HG02840 (cell line): ENCODE results near the gene CHEK2.
"Not testable (repeated sequence)": the region's sequence is repeated elsewhere in the genome, so short reads cannot be mapped to it uniquely, and the experiment has no call there.

Source experiments
- ATAC-seq: cut with Tn5 transposase; IDR thresholded peaks from one replicate; pipeline ENCODE4 v1.9.1; 2021; ENCODE audit warnings: mild to moderate bottlenecking, moderate library complexity, moderate number of reproducible peaks; ENCODE audit not compliant: unreplicated experiment, low FRiP score

Gene CHEK2

DNA sequence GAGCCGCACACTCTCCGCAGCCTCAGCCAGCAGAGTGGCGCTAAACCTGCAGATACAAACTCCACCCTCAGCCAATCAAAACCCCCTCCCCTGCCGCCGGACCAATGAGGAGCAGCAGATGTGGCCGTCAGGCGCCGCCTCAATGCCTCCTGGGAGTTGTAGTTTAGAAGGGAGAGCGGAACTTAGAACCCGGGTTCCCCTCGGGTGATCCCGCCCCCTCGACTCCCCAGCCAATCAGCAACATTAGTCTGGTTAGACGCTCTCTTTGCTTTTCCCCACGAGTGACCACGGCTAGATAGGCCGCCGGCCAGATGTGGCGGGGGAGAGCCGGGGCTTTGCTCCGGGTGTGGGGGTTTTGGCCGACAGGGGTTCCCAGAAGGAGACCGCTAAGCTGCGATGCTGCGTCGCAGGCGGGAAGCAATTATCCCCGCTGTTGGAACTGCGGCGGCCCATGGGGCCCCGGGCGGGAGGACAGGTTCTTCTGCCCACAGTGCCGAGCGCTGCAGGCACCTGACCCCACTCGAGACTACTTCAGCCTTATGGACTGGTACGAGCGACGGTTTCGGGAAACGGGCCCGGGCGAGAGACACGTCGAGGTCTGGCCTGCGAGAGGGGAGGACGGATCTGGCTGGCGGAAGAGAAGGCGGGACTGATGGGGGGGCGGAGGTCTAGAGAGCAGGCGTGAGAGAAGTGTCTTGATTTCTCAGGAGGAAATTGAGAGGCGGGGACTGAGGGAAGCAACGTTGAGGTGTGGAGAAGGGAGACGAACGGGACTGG lies at the start of gene CHEK2, which contains the start of gene HSCB:
CHEK2 (minus strand) TSS at position 36 of the 777 bp plus-strand sequence. CDS start 7,099 bp downstream, outside the sequence.
HSCB (plus strand) TSS at position 255 of the 777 bp plus-strand sequence; CDS start at position 312, 57 bp downstream.
- ATAC-seq: peak; percentile 91

DNA sequence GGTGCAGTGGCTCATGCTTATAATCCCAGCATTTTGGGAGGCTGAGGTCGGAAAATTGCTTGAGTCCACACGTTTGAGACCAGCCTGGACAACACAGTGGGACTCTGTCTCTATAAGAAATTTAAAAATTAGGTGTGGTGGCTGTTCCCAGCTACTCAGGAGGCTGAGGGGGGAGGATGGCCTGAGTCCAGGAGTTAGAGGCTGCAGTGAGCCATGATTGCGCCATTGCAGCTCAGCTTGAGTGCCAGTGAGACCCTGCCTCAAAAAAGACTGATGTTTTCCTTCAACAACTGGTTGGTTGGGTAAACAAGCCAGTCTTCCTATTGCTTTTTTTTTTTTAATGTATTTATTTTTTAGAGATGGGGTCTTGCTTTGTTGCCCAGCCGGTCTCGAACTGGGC lies 49.5 kb upstream of the CHEK2 start:
- ATAC-seq: no peak

DNA sequence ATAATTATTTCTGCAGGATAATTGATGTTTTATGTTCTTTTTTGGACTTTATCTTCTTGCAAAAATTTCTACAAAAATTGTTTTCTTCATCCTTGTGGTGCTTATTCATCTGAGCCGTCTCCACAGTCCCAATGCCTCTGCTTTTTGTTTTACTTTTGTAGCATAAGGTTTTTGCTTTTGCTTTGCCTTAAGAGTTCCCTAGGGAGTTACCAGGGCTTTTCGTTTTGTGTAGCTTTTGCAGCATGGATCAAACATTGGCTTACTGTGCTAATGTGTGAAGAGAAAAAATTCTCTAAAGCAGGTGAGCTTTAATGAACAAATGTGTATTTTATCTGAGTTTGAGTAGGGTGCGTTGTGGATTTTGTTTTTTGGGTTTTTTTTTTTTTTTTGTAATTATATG lies 47.0 kb upstream of the CHEK2 start:
- no peak for ATAC-seq

- no peak for ATAC-seq
Observed at GRCh38 chr22:28783786-28784671, 42.4 kb upstream of the CHEK2 start.

- ATAC-seq: no peak
Observed at GRCh38 chr22:28780296-28780695, 38.7 kb upstream of the CHEK2 start.

DNA sequence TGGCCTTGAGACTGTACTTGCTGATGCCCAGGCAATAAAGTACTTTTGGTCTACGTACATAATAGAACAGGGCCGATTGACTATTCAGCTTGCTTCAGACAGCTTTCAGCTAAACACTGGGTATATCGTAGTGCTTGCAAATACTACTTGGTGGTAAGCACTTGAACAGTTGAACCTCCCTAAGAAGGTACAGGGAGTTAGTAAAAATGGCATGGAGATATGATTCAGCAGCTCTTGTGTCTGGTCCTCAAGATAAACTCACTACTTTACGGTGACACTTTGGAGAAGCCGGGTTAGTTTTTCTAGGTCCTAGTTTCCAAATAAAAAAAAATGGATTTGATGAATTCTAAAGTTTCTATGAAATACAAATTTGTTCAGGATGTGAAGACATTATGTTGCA lies 38.2 kb upstream of the CHEK2 start:
- no peak for ATAC-seq

DNA sequence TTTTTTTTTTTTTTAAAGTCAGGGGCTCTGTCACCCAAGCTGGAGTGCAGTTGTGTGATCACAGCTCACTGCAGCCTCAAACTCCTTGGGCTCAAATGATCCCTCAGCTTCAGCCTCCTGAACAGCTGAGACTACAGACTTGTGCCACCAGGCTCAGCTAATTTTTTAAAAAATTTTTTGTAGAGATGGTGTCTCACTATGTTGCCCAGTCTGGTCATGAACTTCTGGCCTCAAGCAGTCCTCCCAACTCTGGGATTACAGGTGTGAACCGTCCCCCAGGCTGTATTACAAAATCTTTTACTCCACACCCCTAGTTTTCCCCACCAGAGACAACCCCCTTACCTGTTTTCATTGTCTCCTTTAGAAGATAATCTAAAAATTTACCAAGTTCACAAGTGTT lies 32.8 kb upstream of the CHEK2 start:
- ATAC-seq: no peak

- peak; percentile 14 for ATAC-seq
Observed at GRCh38 chr22:28773461-28773867, 31.8 kb upstream of the CHEK2 start.

GRCh38 chr22:28772633-28773460 lies 31.2 kb upstream of the CHEK2 start, which contains the start of gene CCDC117:
Gene CCDC117 (plus strand): TSS chr22:28772695. CDS start chr22:28772850, 155 bp downstream.
- ATAC-seq: peak; percentile 84

DNA sequence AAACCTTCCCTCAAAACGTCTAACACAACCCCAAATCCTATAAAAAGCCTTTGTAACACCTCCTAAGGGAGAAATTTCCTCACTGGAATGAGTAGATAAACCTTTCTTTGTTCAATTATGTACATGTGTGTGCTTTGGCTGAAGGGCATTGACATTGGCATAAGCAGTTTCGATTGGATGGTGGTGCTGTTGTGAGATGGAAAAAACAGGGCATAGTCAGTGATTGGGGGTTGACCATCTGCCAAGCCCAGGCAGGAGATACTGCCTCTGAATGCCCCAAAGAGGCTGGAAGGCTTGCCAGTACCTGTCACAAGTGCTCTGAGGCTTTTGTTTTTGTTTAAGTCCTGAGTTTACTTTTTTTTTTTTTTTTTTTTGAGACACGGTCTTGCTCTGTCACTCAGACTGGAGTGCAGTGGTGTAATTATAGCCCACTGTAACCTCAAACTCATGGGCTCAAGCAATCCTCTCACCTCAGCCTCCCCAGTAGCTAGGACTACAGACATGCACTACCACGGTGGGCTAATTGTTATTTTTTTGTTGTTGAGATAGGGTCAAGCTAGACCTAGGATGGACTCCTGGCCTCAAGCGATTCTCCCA lies 29.7 kb upstream of the CHEK2 start:
- no peak for ATAC-seq

GRCh38 chr22:28769394-28770085 lies 27.9 kb upstream of the CHEK2 start:
- no peak for ATAC-seq

GRCh38 chr22:28768701-28769393 lies 27.2 kb upstream of the CHEK2 start:
- ATAC-seq: no peak

GRCh38 chr22:28766628-28767027 lies 25.0 kb upstream of the CHEK2 start:
- no peak for ATAC-seq

- not testable (repeated sequence) for ATAC-seq
Observed at GRCh38 chr22:28762000-28762399, 20.4 kb upstream of the CHEK2 start.

DNA sequence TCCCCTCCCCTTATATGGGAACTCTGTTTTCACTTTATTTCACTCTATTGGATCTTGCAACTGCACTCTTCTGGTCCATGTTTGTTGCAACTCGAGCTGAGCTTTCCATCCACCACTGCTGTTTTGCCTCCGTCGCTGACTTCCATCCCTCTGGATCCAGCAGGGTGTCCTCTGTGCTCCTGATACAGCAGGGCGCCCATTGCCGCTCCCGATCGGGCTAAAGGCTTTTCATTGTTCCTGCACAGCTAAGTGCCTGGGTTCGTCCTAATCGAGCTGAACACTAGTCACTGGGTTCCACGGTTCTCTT lies 19.8 kb upstream of the CHEK2 start:
- ATAC-seq: no peak

DNA sequence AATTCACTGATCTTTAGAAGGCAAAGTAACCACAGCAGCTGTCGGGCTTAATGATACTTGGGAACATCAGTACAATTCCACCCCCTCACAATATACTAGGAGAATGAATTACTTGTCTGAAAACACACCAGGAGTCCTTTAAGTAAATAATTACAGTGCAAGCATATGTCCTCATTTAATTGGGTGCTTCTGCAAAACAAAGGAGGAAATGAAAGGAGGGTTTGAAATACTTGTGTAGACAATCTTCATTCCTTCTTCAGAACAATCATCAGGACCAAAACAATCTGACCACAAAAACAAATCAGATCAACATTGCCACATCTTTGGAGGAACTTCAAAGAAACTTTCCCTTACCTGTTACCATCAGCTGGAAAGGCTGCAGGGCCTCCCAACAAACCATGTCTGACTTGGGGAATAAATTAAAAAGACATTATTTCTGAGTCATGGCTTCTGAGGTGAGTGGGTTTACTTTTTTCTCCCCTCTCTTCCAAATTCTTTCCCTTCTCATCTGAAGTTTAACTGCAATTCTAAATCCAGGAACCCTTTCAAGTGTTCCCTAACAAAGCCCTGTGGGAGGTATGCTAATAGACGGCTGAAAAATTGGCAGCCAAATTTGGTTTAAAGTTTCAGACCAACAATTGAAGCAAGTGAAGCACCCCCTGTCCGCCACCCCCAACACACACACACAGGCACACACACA lies 18.4 kb upstream of the CHEK2 start:
- ATAC-seq: no peak

DNA sequence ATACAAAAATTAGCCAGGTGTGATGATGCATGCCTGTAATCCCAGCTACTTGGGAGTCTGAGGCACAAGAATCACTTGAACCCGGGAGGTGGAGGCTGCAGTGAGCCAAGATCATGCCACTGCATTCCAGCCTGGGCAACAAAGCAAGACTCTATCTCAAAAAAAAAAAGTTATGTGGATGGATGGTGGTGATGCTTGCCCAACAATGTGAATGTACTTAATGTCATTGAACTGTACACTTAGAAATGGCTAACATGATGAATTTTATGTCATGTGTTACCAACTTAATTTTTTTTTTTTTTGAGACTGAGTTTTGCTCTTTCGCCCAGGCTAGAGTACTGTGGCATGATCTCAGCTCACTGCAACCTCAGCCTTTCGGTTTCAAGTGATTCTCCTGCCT lies 12.9 kb upstream of the CHEK2 start:
- not testable (repeated sequence) for ATAC-seq

DNA sequence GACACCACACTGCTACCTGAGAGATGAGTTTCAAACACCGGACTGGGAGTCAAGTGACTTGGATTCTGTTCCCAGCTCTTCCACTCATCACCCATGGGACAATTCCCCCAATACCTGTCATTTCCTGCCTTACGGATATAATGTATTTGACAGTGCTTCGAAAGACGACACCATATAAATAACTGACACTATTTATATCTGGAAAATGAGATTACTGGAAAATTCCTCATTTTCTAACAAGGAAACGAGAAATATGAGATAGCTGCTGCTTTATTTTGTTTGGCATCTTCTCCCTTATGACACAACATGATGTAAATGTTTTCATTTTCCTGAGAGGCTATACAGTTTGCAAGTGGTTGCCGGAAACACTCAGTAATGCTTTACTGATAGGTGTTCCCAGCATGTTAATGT lies 8.9 kb upstream of the CHEK2 start:
- ATAC-seq: no peak
